SH-SY5Y (cell line): ENCODE measurements around the gene PPP2R2C.

Experiments
- GATA2 ChIP-seq: IDR thresholded peaks from 2 replicates; pipeline ENCODE4 v1.6.1; 2011; ENCODE audit warnings: mild to moderate bottlenecking, low read depth, low read length
- GATA3 ChIP-seq: IDR thresholded peaks from 2 replicates; pipeline ENCODE4 v1.6.1; 2011; ENCODE audit warnings: low read depth, mild to moderate bottlenecking, low read length, moderate library complexity

- TF ChIP-seq GATA2 (no peak), GATA3 (no peak)
Measured at GRCh38 chr4:6291784-6292297, 180.6 kb downstream of the PPP2R2C start.
